Spleen (tissue), 11 donors: ENCODE data around the gene CYP39A1. TPM values are rescaled to one million over a fixed set of nuclear protein-coding genes. Genes with fewer than 3 reads are reported as not detected.

Source experiments
- DNase-seq: peaks from one replicate; pipeline ENCODE4 v3.0.0-alpha.2; 2020
- H3K27ac ChIP-seq, 8 donors: fragments of 200-600 bp; sonication (generic) in 7 of 8; 1 replicate in 4 of 8; 2 replicates in 4 of 8; pipeline versions ENCODE4 v1.5.0 to v1.8.0; 2016 to 2021; ENCODE audit warnings: inconsistent platforms in 4 of 8, mild to moderate bottlenecking in 4 of 8, moderate library complexity in 1 of 8
- H3K27me3 ChIP-seq, 7 donors: fragments of 200-600 bp; sonication (generic) in 6 of 7; replicated peaks in 1 of 7; 1 replicate in 4 of 7; 2 replicates in 3 of 7; pipeline versions ENCODE4 v1.5.0 to v1.8.0; 2016 to 2021; ENCODE audit warnings: inconsistent platforms in 3 of 7, mild to moderate bottlenecking in 1 of 7
- H3K36me3 ChIP-seq, 6 donors: fragments of 200-600 bp; sonication (generic) in 5 of 6; 1 replicate in 4 of 6; 2 replicates in 2 of 6; pipeline versions ENCODE4 v1.5.0 to v1.8.0; 2016 to 2021; ENCODE audit warnings: inconsistent platforms in 2 of 6
- H3K4me1 ChIP-seq, 6 donors: fragments of 200-600 bp; sonication (generic) in 5 of 6; 1 replicate in 3 of 6; 2 replicates in 3 of 6; pipeline versions ENCODE4 v1.5.0 to v1.8.0; 2016 to 2021; ENCODE audit warnings: inconsistent platforms in 3 of 6
- H3K4me3 ChIP-seq, 8 donors: fragments of 200-600 bp; sonication (generic) in 7 of 8; 1 replicate in 4 of 8; 2 replicates in 4 of 8; pipeline versions ENCODE4 v1.5.0 to v1.8.0; 2016 to 2021; ENCODE audit warnings: inconsistent platforms in 4 of 8, mild to moderate bottlenecking in 4 of 8, moderate library complexity in 2 of 8
- H3K9me3 ChIP-seq, 8 donors: fragments of 200-600 bp; sonication (generic) in 7 of 8; 1 replicate in 4 of 8; 2 replicates in 4 of 8; pipeline versions ENCODE4 v1.5.0 to v1.8.0; 2016 to 2021; ENCODE audit warnings: inconsistent platforms in 4 of 8
- POLR2A ChIP-seq, 3 donors: fragments of 450-650 bp; IDR thresholded peaks; one replicate each; pipeline ENCODE4 v1.5.1; 2017; ENCODE audit warnings: antibody characterized with exemption in 3 of 3, mild to moderate bottlenecking in 1 of 3
- POLR2AphosphoS5 ChIP-seq, 3 donors: sonication (generic); formaldehyde crosslinking; IDR thresholded peaks; one replicate each; pipeline ENCODE4 v1.5.1; 2017; ENCODE audit warnings: antibody characterized with exemption in 3 of 3
- WGBS, 5 donors: extraction: QIAGEN DNeasy Blood & Tissue Kit in 3 of 5; methylation state at CpG; one replicate each; pipeline versions ENCODE4 v1.1.5 to v1.1.7; 2013 to 2018; 5-methylcytosine and 5-hydroxymethylcytosine counted together
- intact Hi-C: fragments of 100-400 bp; cut with DNase I; formaldehyde crosslinking; loops from one replicate; pipeline ENCODE4 v1.15.0; 2023; ENCODE audit warnings: low total_unique reads
- polyA plus RNA-seq, 3 donors: library from polyadenylated mRNA; stranded (reverse); fragments of 200-250 nt; gene quantifications; one replicate each; pipeline ENCODE4 v1.2.1, GENCODE V29; 2013
- total RNA-seq, 7 donors: library from RNA; depleted of rRNA in 3 of 7; stranded (reverse); fragments of >200 nt in 3 of 7; fragmentation: NEBNext Ultra II Directional in 4 of 7; extraction: Animal tissue kit (Norgen Biotek cat#: 25700) in 4 of 7; gene quantifications; one replicate each; pipeline versions ENCODE4 v1.1.0 to v1.2.1, GENCODE V29; 2016 to 2021
- TF ChIP-seq, protein P1 (sequence below), 11 experiments: fragments of 200-600 bp in 7 of 11; fragments of 450-650 bp in 4 of 11; sonication (generic) in 4 of 11; IDR thresholded peaks in 8 of 11; conservative IDR thresholded peaks in 3 of 11; 1 replicate in 7 of 11; 2 replicates in 4 of 11; pipeline versions ENCODE4 v1.4.0 to v1.8.0; 2016 to 2021; ENCODE audit warnings: antibody characterized with exemption in 11 of 11, inconsistent platforms in 4 of 11, mild to moderate bottlenecking in 1 of 11
- donor health status: healthy with polysubstance abuse.
- donor health status: DM: no; HTN: no; CAD: no; lungs with moderate emphysema.
- donor health status: DM: no; HTN: no; CAD: no.
- donor health status: Bipolar disorder and iron deficiency.
- donor health status: healthy.
- donor health status: DM: no; HTN: no; CAD: no.
- donor health status: DM: yes; HTN: yes; CAD: no.

CYP39A1 gene
- total and polyA plus RNA-seq, 10 donors = 0.39 to 2.8 (median 0.91) TPM

- DNase-seq = no peak
- H3K27ac ChIP-seq = no peak overlapping the region
- no peak overlapping the region for H3K4me3 ChIP-seq
- 83 to 95% (median 88%) methylated on average over 1 of the region's 1 CpG for WGBS, 5 donors
- TF ChIP-seq, protein P1, sequence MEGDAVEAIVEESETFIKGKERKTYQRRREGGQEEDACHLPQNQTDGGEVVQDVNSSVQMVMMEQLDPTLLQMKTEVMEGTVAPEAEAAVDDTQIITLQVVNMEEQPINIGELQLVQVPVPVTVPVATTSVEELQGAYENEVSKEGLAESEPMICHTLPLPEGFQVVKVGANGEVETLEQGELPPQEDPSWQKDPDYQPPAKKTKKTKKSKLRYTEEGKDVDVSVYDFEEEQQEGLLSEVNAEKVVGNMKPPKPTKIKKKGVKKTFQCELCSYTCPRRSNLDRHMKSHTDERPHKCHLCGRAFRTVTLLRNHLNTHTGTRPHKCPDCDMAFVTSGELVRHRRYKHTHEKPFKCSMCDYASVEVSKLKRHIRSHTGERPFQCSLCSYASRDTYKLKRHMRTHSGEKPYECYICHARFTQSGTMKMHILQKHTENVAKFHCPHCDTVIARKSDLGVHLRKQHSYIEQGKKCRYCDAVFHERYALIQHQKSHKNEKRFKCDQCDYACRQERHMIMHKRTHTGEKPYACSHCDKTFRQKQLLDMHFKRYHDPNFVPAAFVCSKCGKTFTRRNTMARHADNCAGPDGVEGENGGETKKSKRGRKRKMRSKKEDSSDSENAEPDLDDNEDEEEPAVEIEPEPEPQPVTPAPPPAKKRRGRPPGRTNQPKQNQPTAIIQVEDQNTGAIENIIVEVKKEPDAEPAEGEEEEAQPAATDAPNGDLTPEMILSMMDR (IDR thresholded peaks at IDR 0.05 in 8 of 11, conservative IDR thresholded peaks at IDR 0.05 in 3 of 11) = no peak
- no peak for TF ChIP-seq POLR2AphosphoS5 (IDR thresholded peaks at IDR 0.05)
- TF ChIP-seq POLR2A (IDR thresholded peaks at IDR 0.05) = no peak
- no peaks in the 10 kb centered on the region for H3K9me3 ChIP-seq
- no peaks in the 10 kb centered on the region for H3K27me3 ChIP-seq
- no peaks in the 10 kb centered on the region for H3K36me3 ChIP-seq
- intact Hi-C loops = loop anchor here (5.0 to 10.0 kb wide), 3 partner anchors 204 to 534 kb away; no protein-coding TSS in a partner anchor
- H3K4me1 ChIP-seq = peaks cover 0 to 10% (median 7%) of the 10 kb centered on the region in 6 donors
Observed at GRCh38 chr6:46628498-46628897, 24.1 kb downstream of the CYP39A1 start.

GRCh38 chr6:46626976-46627375, 25.6 kb downstream of the CYP39A1 start:
- H3K27me3 ChIP-seq = no peaks in the 10 kb centered on the region
- no peaks in the 10 kb centered on the region for H3K36me3 ChIP-seq
- H3K4me3 ChIP-seq = no peak overlapping the region
- no peak for TF ChIP-seq POLR2A (IDR thresholded peaks at IDR 0.05)
- no peak for TF ChIP-seq POLR2AphosphoS5 (IDR thresholded peaks at IDR 0.05)
- TF ChIP-seq, protein P1 (IDR thresholded peaks at IDR 0.05 in 8 of 11, conservative IDR thresholded peaks at IDR 0.05 in 3 of 11) = no peak
- peaks cover 0 to under 1% (median 0%) of the 10 kb centered on the region in 8 donors for H3K9me3 ChIP-seq
- 81 to 93% (median 88%) methylated on average over 4 of the region's 4 CpGs for WGBS, 5 donors
- no peak for DNase-seq
- H3K4me1 ChIP-seq = peaks cover 0 to 10% (median 7%) of the 10 kb centered on the region in 6 donors
- intact Hi-C loops = loop anchor here (5.0 to 10.0 kb wide), 3 partner anchors 202 to 532 kb away; no protein-coding TSS in a partner anchor
- H3K27ac ChIP-seq = no peak overlapping the region

DNA sequence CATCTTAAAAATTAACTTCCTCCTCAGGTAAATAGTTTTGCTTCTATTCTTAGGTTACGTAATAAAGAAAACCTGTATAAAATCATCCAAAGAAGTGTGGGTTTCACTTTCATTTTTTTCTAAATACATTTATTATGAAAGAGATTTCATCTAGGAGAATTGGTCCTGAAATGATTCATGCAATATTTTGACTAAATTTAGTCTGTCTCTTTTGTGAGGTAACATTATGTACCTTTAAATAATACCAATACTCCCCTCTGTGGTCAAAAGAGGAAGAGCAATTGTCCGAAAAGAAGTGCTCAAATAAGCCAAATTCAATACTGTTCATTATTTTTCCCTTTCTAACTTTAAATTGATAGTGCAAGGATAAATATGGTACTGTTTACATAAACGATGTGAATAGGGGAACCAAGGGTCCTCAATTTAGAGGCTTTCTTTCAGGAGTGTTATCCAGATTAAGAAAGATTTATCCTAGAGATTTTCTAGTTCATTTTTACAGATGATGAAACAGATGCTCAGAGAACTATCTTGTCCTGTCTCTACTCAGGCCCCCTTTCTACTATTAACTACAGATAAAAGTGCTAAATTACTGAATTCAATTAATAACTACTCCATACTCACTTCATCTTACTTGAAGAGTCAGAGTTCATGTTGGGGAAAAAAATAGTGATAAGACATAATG, 26.2 kb downstream of the CYP39A1 start:
- intact Hi-C loops = loop anchor here (5.0 to 10.0 kb wide), 3 partner anchors 202 to 532 kb away; no protein-coding TSS in a partner anchor
- no peak for DNase-seq
- Histone ChIP-seq H3K27ac (no peak overlapping the region), H3K27me3 (no peaks in the 10 kb centered on the region), H3K36me3 (no peaks in the 10 kb centered on the region), H3K4me1 (peaks cover 0 to 10% (median 7%) of the 10 kb centered on the region in 6 donors), H3K9me3 (peaks cover 0 to 7% (median 0%) of the 10 kb centered on the region in 8 donors), H3K4me3 (no peak overlapping the region)
- no peak for TF ChIP-seq POLR2A (IDR thresholded peaks at IDR 0.05)
- TF ChIP-seq, protein P1 (IDR thresholded peaks at IDR 0.05 in 8 of 11, conservative IDR thresholded peaks at IDR 0.05 in 3 of 11) = peak in 10 of 11 experiments; percentile 35 to 72 (median 52)
- no peak for TF ChIP-seq POLR2AphosphoS5 (IDR thresholded peaks at IDR 0.05)
- WGBS, 5 donors = 10 to 19% (median 14%) methylated on average over 3 of the region's 3 CpGs

- Histone ChIP-seq H3K9me3 (peaks cover 0 to 10% (median 1%) of the 10 kb centered on the region in 8 donors), H3K27me3 (no peaks in the 10 kb centered on the region), H3K4me3 (no peak overlapping the region), H3K27ac (no peak overlapping the region), H3K36me3 (no peaks in the 10 kb centered on the region), H3K4me1 (no peaks in the 10 kb centered on the region)
- 84 to 100% (median 91%) methylated on average over 1 of the region's 1 CpG for WGBS, 5 donors
- no peak for DNase-seq
- TF ChIP-seq, protein P1 (IDR thresholded peaks at IDR 0.05 in 8 of 11, conservative IDR thresholded peaks at IDR 0.05 in 3 of 11) = no peak
- no peak for TF ChIP-seq POLR2AphosphoS5 (IDR thresholded peaks at IDR 0.05)
- intact Hi-C loops = no loop called here
Observed at GRCh38 chr6:46618726-46619125, 33.9 kb downstream of the CYP39A1 start.
